ENCODE measurements around the gene F5. TPM values are rescaled to one million over a fixed set of nuclear protein-coding genes. Genes with fewer than 3 reads are reported as not detected.

The F5 gene
- total and polyA plus RNA-seq, 2 of the 13 experiments (the other 11 are each of a cell fraction or from before 2014, with no cell fraction given), result 38.3 to 64.0 TPM

GRCh38 chr1:169548282-169548681 is 38.0 kb downstream of the F5 start:
- in situ Hi-C loops (cut with HindIII; ENCODE audit: extremely low pct_ligation_motif_present, low pct_unique_long_range_greater_than_20kb) (no loop called here), intact Hi-C loops (cut with micrococcal nuclease; ENCODE audit: unreplicated experiment) (no loop called here)
- no peaks in the 10 kb centered on the region for H3K27me3 ChIP-seq (ENCODE audit: control insufficient read depth in 1 of 2, insufficient read depth in 2 of 2, low read length in 2 of 2)
- FAIRE-seq (no peak), ATAC-seq (no peak), DNase-seq (ENCODE audit: low spot score) (no peak)
- H2AFZ ChIP-seq (ENCODE audit: low read length), result no peak overlapping the region
- no peak overlapping the region for H3K4me3 ChIP-seq (replicated peaks in 1 of 3; ENCODE audit: insufficient read depth in 1 of 3, low read depth in 2 of 3, low read length in 3 of 3)
- BruUV-seq (replicated peaks), result no TSS peak
- TF ChIP-seq AGO1 (IDR thresholded peaks at IDR 0.05; ENCODE audit: low read depth, low read length, poor library complexity, severe bottlenecking) (no peak), GATA4 (IDR thresholded peaks at IDR 0.05; ENCODE audit: borderline replicate concordance, low read depth) (no peak), ZNF83 (CRISPR knock-in tag; IDR thresholded peaks at IDR 0.05; ENCODE audit: borderline replicate concordance) (no peak), ZNF766 (CRISPR knock-in tag; IDR thresholded peaks at IDR 0.05; ENCODE audit: borderline replicate concordance) (no peak)
- CTCF ChIA-PET (ENCODE audit: low intra/inter-chr PET ratio, low total read pairs), result no interaction called here
- H3K9me3 ChIP-seq (ENCODE audit: low read length), result no peaks in the 10 kb centered on the region
- 93% methylated on average over 2 of the region's 2 CpGs for WGBS (ENCODE audit: low lambda C conversion rate)
- POLR2A ChIA-PET, result no interaction called here
- H3K36me3 ChIP-seq (replicated peaks in 1 of 2; ENCODE audit: control insufficient read depth in 1 of 2, insufficient read depth in 2 of 2, low read length in 2 of 2), result peaks cover 21 to 76% of the 10 kb centered on the region in 2 experiments
- no peaks in the 10 kb centered on the region for H3K79me2 ChIP-seq (ENCODE audit: insufficient read depth, low read length)
- H3K27ac ChIP-seq (ENCODE audit: extremely low read length, insufficient read depth, low read length), result no peak overlapping the region
- H3K4me1 ChIP-seq (ENCODE audit: insufficient read depth, low read length), result peaks cover 14% of the 10 kb centered on the region
- no peak overlapping the region for H3K4me2 ChIP-seq (ENCODE audit: low read depth, low read length)
- no peak overlapping the region for H3K9ac ChIP-seq (ENCODE audit: insufficient read depth, low read depth, low read length)
- H4K20me1 ChIP-seq (ENCODE audit: insufficient read depth, low read length), result peaks cover 7% of the 10 kb centered on the region; the same call in 1 of the 2 replicates

- Histone ChIP-seq H3K27me3 (ENCODE audit: control insufficient read depth in 1 of 2, insufficient read depth in 2 of 2, low read length in 2 of 2) (no peaks in the 10 kb centered on the region), H3K4me2 (ENCODE audit: low read depth, low read length) (no peak overlapping the region), H3K9me3 (ENCODE audit: low read length) (no peaks in the 10 kb centered on the region), H2AFZ (ENCODE audit: low read length) (no peak overlapping the region), H3K36me3 (replicated peaks in 1 of 2; ENCODE audit: control insufficient read depth in 1 of 2, insufficient read depth in 2 of 2, low read length in 2 of 2) (peaks cover 26 to 86% of the 10 kb centered on the region in 2 experiments), H3K9ac (ENCODE audit: insufficient read depth, low read depth, low read length) (no peak overlapping the region), H3K4me1 (ENCODE audit: insufficient read depth, low read length) (peaks cover 14% of the 10 kb centered on the region), H3K79me2 (ENCODE audit: insufficient read depth, low read length) (no peaks in the 10 kb centered on the region), H3K4me3 (replicated peaks in 1 of 3; ENCODE audit: insufficient read depth in 1 of 3, low read depth in 2 of 3, low read length in 3 of 3) (no peak overlapping the region), H4K20me1 (ENCODE audit: insufficient read depth, low read length) (peaks cover 7% of the 10 kb centered on the region; the same call in 1 of the 2 replicates), H3K27ac (ENCODE audit: extremely low read length, insufficient read depth, low read length) (peak overlapping the region; percentile 23)
- CTCF ChIA-PET (ENCODE audit: low intra/inter-chr PET ratio, low total read pairs), result interaction anchor here (0.8 to 2.9 kb wide), 3 partner anchors 25 to 81 kb away, joined by 3 to 18 read pairs (median 3); partner anchors contain the start of gene SLC19A2
- WGBS (ENCODE audit: low lambda C conversion rate), result 59% methylated on average over 15 of the region's 15 CpGs
- peak; percentile 71 for FAIRE-seq
- intact Hi-C loops (cut with micrococcal nuclease; ENCODE audit: unreplicated experiment), result loop anchor here (1.0 kb wide), 2 partner anchors 60 to 80 kb away; no protein-coding TSS in a partner anchor
- in situ Hi-C loops (cut with HindIII; ENCODE audit: extremely low pct_ligation_motif_present, low pct_unique_long_range_greater_than_20kb), result no loop called here
- BruUV-seq (replicated peaks), result no TSS peak
- peak; percentile 66 for DNase-seq (ENCODE audit: low spot score)
- POLR2A ChIA-PET, result interaction anchor here (1.7 kb wide), 1 partner anchor 40 kb away, joined by 4 read pairs; the partner anchor contains the start of gene F5
- peak; percentile 81 for ATAC-seq
- TF ChIP-seq HMG20B (CRISPR knock-in tag; conservative IDR thresholded peaks at IDR 0.05) (no peak), ARHGAP35 (CRISPR knock-in tag; IDR thresholded peaks at IDR 0.05; ENCODE audit: borderline replicate concordance) (no peak), SP2 (CRISPR knock-in tag; IDR thresholded peaks at IDR 0.05) (no peak), PAXIP1 (CRISPR knock-in tag; conservative IDR thresholded peaks at IDR 0.05) (peak; percentile 71), ZNF549 (CRISPR knock-in tag; IDR thresholded peaks at IDR 0.05) (no peak), ZUFSP (CRISPR knock-in tag; IDR thresholded peaks at IDR 0.05; ENCODE audit: borderline replicate concordance) (no peak), CENPX (CRISPR knock-in tag; IDR thresholded peaks at IDR 0.05) (no peak)
These were observed 39.9 kb downstream of the F5 start for GRCh38 chr1:169546087-169546995.

Data from HepG2 (cell line).